Endothelial cell of umbilical vein (primary cell): ENCODE measurements around the gene TNS1. TPM values are rescaled to one million over a fixed set of nuclear protein-coding genes. Genes with fewer than 3 reads are reported as not detected.

Experiments used
- BruUV-seq: library from RNA; stranded (reverse); fragments of 400-500 nt; replicated peaks from 2 replicates; lab custom pipeline; 2021; lab: Mats Ljungman, UMichigan
- CTCF ChIA-PET: fragments of 300-600, 350-600 bp; sonication (Branson Sonifier 250); formaldehyde crosslinking; loops from one replicate; lab custom pipeline; 2021; ENCODE audit warnings: antibody characterized with exemption, inconsistent platforms; lab: Charles Lee
- POLR2A ChIA-PET: fragments of 300-600, 350-600 bp; sonication (Branson Sonifier 250); formaldehyde crosslinking; loops from one replicate; lab custom pipeline; 2021; ENCODE audit warnings: antibody characterized with exemption, inconsistent platforms; lab: Charles Lee
- DNase-seq: peaks from one replicate; pipeline ENCODE4 v3.0.0-alpha.2; 2011; ENCODE audit warnings: low read depth, low spot score
- FAIRE-seq: peaks from 2 replicates; lab custom pipeline; 2011; peaks lifted over from hg19 to GRCh38; lab: Jason Lieb, UNC
- H2AFZ ChIP-seq: 2 replicates; pipeline ENCODE4 v1.6.0; 2012; ENCODE audit warnings: low read depth, low read length, control low read depth, inconsistent platforms
- H3K27ac ChIP-seq: 2 replicates; pipeline ENCODE4 v1.5.1; 2011; ENCODE audit warnings: low read depth, mild to moderate bottlenecking, control low read depth, low read length, moderate library complexity; ENCODE audit not compliant: insufficient read depth
- H3K27me3 ChIP-seq, 2 experiments: 2 replicates each; pipeline versions ENCODE4 v1.6.0 to v1.6.1; 2011; ENCODE audit warnings: low read length in 2 of 2, mixed read lengths in 1 of 2; ENCODE audit not compliant: control insufficient read depth in 2 of 2, insufficient read depth in 2 of 2
- H3K36me3 ChIP-seq, 2 experiments: 2 replicates in 1 of 2; 3 replicates in 1 of 2; pipeline ENCODE4 v1.5.1; 2011; ENCODE audit warnings: low read length in 2 of 2, mild to moderate bottlenecking in 1 of 2, moderate library complexity in 1 of 2; ENCODE audit not compliant: control insufficient read depth in 2 of 2, insufficient read depth in 2 of 2; ENCODE audit errors: extremely low read depth in 1 of 2
- H3K4me1 ChIP-seq: 3 replicates; pipeline ENCODE4 v1.5.1; 2011; ENCODE audit warnings: mild to moderate bottlenecking, low read length; ENCODE audit not compliant: control insufficient read depth, insufficient read depth; ENCODE audit errors: extremely low read depth
- H3K4me2 ChIP-seq: 2 replicates; pipeline ENCODE4 v1.6.1; 2011; ENCODE audit warnings: low read length, control low read depth, mixed read lengths; ENCODE audit not compliant: insufficient read depth
- H3K4me3 ChIP-seq, 3 experiments: fragments of 200-600 bp in 1 of 3; sonication (generic), shearing (Covaris generic) in 1 of 3; replicated peaks in 1 of 3; 2 replicates each; pipeline ENCODE4 v1.5.1; 2011 to 2016; ENCODE audit warnings: control low read depth in 3 of 3, low read length in 3 of 3, mild to moderate bottlenecking in 2 of 3, inconsistent platforms in 1 of 3, low read depth in 1 of 3, moderate library complexity in 1 of 3; ENCODE audit not compliant: insufficient read depth in 1 of 3
- H3K79me2 ChIP-seq: 2 replicates; pipeline ENCODE4 v1.6.0; 2012; ENCODE audit warnings: low read length, inconsistent platforms; ENCODE audit not compliant: control insufficient read depth, insufficient read depth
- H3K9ac ChIP-seq: replicated peaks from 2 replicates; pipeline ENCODE3; 2011; ENCODE audit warnings: low read length, control low read depth; ENCODE audit not compliant: insufficient read depth; ENCODE audit errors: extremely low read depth
- H3K9me1 ChIP-seq: replicated peaks from 3 replicates; pipeline ENCODE4 v1.6.0; 2011; ENCODE audit warnings: mild to moderate bottlenecking, low read length; ENCODE audit not compliant: control insufficient read depth, insufficient read depth; ENCODE audit errors: extremely low read depth
- H3K9me3 ChIP-seq: replicated peaks from 2 replicates; pipeline ENCODE4 v1.5.1; 2012; ENCODE audit warnings: low read length, inconsistent platforms; ENCODE audit not compliant: control insufficient read depth, insufficient read depth
- H4K20me1 ChIP-seq: replicated peaks from 2 replicates; pipeline ENCODE3; 2011; ENCODE audit warnings: mild to moderate bottlenecking, low read length; ENCODE audit not compliant: control insufficient read depth, insufficient read depth; ENCODE audit errors: extremely low read depth
- EZH2 ChIP-seq: IDR thresholded peaks from 2 replicates; pipeline ENCODE4 v1.6.1; 2012; ENCODE audit warnings: borderline replicate concordance, low read depth, mild to moderate bottlenecking, moderate library complexity, low read length, inconsistent platforms; ENCODE audit not compliant: severe bottlenecking
- FOS ChIP-seq: IDR thresholded peaks from 2 replicates; pipeline ENCODE4 v1.6.1; 2011; ENCODE audit warnings: mild to moderate bottlenecking, low read length, moderate library complexity, borderline replicate concordance; ENCODE audit not compliant: insufficient read depth
- GATA2 ChIP-seq: IDR thresholded peaks from 2 replicates; pipeline ENCODE4 v1.7.0; 2011; ENCODE audit warnings: low read depth, mild to moderate bottlenecking, moderate library complexity, mixed read lengths, low read length; ENCODE audit not compliant: insufficient read length, insufficient read depth
- JUN ChIP-seq: IDR thresholded peaks from 2 replicates; pipeline ENCODE4 v1.6.1; 2011; ENCODE audit warnings: borderline replicate concordance, low read depth; ENCODE audit not compliant: insufficient read length, insufficient read depth
- MYC ChIP-seq: IDR thresholded peaks from one replicate; pipeline ENCODE4 v1.6.1; 2011; ENCODE audit warnings: mild to moderate bottlenecking, low read depth, low read length
- POLR2A ChIP-seq: IDR thresholded peaks from 2 replicates; pipeline ENCODE4 v1.6.1; 2012; ENCODE audit warnings: low read depth, mild to moderate bottlenecking, control low read depth, low read length
- POLR2AphosphoS5 ChIP-seq: IDR thresholded peaks from 2 replicates; pipeline ENCODE4 v1.6.1; 2012; ENCODE audit warnings: low read depth, mild to moderate bottlenecking, control low read depth, low read length, moderate library complexity; ENCODE audit not compliant: insufficient read depth
- dilution Hi-C: fragments of 300-500 bp; cut with MboI; formaldehyde crosslinking; loops from one replicate; pipeline ENCODE4 v1.15.0; 2019; ENCODE audit warnings: low sequenced_read_pairs; ENCODE audit not compliant: extremely low pct_ligation_motif_present
- intact Hi-C: fragments of 100-400 bp; cut with micrococcal nuclease; formaldehyde crosslinking; loops from one replicate; pipeline ENCODE4 v1.10.0; 2022
- polyA plus RNA-seq, 4 experiments: library from polyadenylated mRNA; depleted of rRNA in 3 of 4; stranded (reverse) in 3 of 4; unstranded in 1 of 4; fragments of >200 nt; gene quantifications; 2 replicates each; pipeline versions ENCODE4 v1.2.1 to v1.2.3, GENCODE V29; 2011 to 2012; ENCODE audit warnings: missing spikeins in 1 of 4
- total RNA-seq: library from RNA; stranded (reverse); gene quantifications from 2 replicates; pipeline ENCODE4 v1.2.3, GENCODE V29; 2021
- TF ChIP-seq, protein P1 (sequence below): IDR thresholded peaks from 2 replicates; pipeline ENCODE4 v1.6.1; 2011; ENCODE audit not compliant: insufficient read depth, insufficient read length
- TF ChIP-seq, protein P2 (sequence below), 2 donors: IDR thresholded peaks; 1 replicate in 1 of 2; 2 replicates in 1 of 2; pipeline ENCODE4 v1.5.1; 2011; ENCODE audit warnings: low read length in 2 of 2, mild to moderate bottlenecking in 2 of 2, moderate library complexity in 2 of 2, control low read depth in 1 of 2, inconsistent platforms in 1 of 2, low read depth in 1 of 2; ENCODE audit not compliant: insufficient read depth in 1 of 2; ENCODE audit errors: extremely low read depth in 1 of 2

Gene TNS1
- total and polyA plus RNA-seq, 2 donors (not counting 3 experiments of a cell fraction or from before 2014, with no cell fraction given) = 11.0 to 52.1 TPM

- no peak overlapping the region for H3K4me2 ChIP-seq
- TF ChIP-seq GATA2 (no peak), JUN (no peak), POLR2AphosphoS5 (no peak), MYC (no peak), FOS (no peak), EZH2 (no peak), POLR2A (no peak)
- TF ChIP-seq, protein P1, sequence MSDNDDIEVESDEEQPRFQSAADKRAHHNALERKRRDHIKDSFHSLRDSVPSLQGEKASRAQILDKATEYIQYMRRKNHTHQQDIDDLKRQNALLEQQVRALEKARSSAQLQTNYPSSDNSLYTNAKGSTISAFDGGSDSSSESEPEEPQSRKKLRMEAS = no peak
- TF ChIP-seq, protein P2, sequence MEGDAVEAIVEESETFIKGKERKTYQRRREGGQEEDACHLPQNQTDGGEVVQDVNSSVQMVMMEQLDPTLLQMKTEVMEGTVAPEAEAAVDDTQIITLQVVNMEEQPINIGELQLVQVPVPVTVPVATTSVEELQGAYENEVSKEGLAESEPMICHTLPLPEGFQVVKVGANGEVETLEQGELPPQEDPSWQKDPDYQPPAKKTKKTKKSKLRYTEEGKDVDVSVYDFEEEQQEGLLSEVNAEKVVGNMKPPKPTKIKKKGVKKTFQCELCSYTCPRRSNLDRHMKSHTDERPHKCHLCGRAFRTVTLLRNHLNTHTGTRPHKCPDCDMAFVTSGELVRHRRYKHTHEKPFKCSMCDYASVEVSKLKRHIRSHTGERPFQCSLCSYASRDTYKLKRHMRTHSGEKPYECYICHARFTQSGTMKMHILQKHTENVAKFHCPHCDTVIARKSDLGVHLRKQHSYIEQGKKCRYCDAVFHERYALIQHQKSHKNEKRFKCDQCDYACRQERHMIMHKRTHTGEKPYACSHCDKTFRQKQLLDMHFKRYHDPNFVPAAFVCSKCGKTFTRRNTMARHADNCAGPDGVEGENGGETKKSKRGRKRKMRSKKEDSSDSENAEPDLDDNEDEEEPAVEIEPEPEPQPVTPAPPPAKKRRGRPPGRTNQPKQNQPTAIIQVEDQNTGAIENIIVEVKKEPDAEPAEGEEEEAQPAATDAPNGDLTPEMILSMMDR (IDR thresholded peaks at IDR 0.05; ENCODE audit: extremely low read depth in 1 of 2, insufficient read depth in 1 of 2, low read depth in 1 of 2, low read length in 2 of 2) = no peak
- no peaks in the 10 kb centered on the region for H3K9me1 ChIP-seq
- no TSS peak for BruUV-seq
- POLR2A ChIA-PET = no interaction called here
- peaks cover 5% of the 10 kb centered on the region for H3K4me1 ChIP-seq
- intact Hi-C loops (no loop called here), dilution Hi-C loops (no loop called here)
- FAIRE-seq (no peak), DNase-seq (no peak)
- CTCF ChIA-PET = interaction anchor here (0.7 to 1.1 kb wide), 5 partner anchors 10 to 162 kb away, joined by 3 read pairs; no protein-coding TSS in a partner anchor
- no peaks in the 10 kb centered on the region for H4K20me1 ChIP-seq
- H3K36me3 ChIP-seq = no peaks in the 10 kb centered on the region
- H3K27me3 ChIP-seq = no peaks in the 10 kb centered on the region
- no peak overlapping the region for H3K4me3 ChIP-seq
- H3K9ac ChIP-seq = no peak overlapping the region
- no peaks in the 10 kb centered on the region for H3K79me2 ChIP-seq
- H3K27ac ChIP-seq = no peak overlapping the region
- H2AFZ ChIP-seq = no peak overlapping the region
- H3K9me3 ChIP-seq = no peaks in the 10 kb centered on the region
These were observed 55.1 kb downstream of the TNS1 start for GRCh38 chr2:217947383-217948350.
